Activated naive CD4-positive, alpha-beta T cell treated with anti-CD3 and anti-CD28 coated beads, Interleukin-2, amount 50 U/mL, for 72 hours (primary cell): ENCODE results near the gene XKR7. TPM values are rescaled to one million over a fixed set of nuclear protein-coding genes. Genes with fewer than 3 reads are reported as not detected.
A peak's percentile ranks its signal among the peaks of the same experiment; 100 is the strongest.
"Not testable (repeated sequence)": the region's sequence is repeated elsewhere in the genome, so short reads cannot be mapped to it uniquely, and the experiment has no call there.

Experiments used
- ATAC-seq, 2 donors: fragments of 150-1000 bp; cut with Tn5 transposase; 2 replicates each; pipeline ENCODE4 v1.10.0; 2021; ENCODE audit warnings: mild to moderate bottlenecking in 2 of 2, moderate library complexity in 2 of 2
- DNase-seq, 2 donors: peaks; one replicate each; pipeline ENCODE4 v3.0.0; 2021 to 2022; ENCODE audit warnings: low spot score in 2 of 2
- H3K27ac Mint-ChIP-seq, 2 donors: one replicate each; pipeline ENCODE4 v1.8.0; 2022; ENCODE audit warnings: mild to moderate bottlenecking in 2 of 2, mixed read lengths in 2 of 2
- H3K36me3 Mint-ChIP-seq, 2 donors: one replicate each; pipeline ENCODE4 v1.8.0; 2022; ENCODE audit warnings: mixed read lengths in 2 of 2
- H3K9me3 Mint-ChIP-seq, 2 donors: one replicate each; pipeline ENCODE4 v1.8.0; 2022; ENCODE audit warnings: mixed read lengths in 2 of 2
- total RNA-seq, 2 donors: library from RNA; stranded (reverse); gene quantifications; one replicate each; pipeline ENCODE4 v1.2.3, GENCODE V29; 2022

The XKR7 gene, protein sequence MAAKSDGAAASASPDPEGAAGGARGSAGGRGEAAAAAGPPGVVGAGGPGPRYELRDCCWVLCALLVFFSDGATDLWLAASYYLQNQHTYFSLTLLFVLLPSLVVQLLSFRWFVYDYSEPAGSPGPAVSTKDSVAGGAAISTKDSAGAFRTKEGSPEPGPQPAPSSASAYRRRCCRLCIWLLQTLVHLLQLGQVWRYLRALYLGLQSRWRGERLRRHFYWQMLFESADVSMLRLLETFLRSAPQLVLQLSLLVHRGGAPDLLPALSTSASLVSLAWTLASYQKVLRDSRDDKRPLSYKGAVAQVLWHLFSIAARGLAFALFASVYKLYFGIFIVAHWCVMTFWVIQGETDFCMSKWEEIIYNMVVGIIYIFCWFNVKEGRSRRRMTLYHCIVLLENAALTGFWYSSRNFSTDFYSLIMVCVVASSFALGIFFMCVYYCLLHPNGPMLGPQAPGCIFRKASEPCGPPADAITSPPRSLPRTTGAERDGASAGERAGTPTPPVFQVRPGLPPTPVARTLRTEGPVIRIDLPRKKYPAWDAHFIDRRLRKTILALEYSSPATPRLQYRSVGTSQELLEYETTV
- under 1 TPM in 1 of 2 donors, not detected in 1; 0.09 TPM for total RNA-seq

DNA sequence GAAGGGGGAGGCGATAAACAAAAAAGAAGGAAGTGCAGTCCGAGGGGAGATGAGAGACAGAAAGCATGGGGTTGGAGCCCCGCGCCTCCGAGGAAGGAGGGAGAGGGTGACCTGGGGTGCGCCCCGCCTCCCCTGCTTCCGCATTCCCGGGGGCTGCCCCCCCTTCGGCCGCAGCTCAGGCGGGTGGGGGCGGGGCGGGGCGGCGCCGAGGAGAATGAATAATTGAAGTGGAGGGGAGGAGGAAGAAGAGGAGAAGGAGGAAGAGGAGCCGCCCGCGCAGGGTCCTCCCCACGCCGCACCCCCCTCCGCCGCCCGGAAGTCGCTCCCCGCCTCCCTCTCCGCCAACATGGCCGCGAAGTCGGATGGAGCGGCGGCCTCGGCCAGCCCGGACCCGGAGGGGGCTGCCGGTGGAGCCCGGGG is at the start of gene XKR7:
XKR7 (plus strand) TSS at position 322 of the 420 bp plus-strand sequence; CDS start at position 347, 25 bp downstream.
- Mint-ChIP-seq H3K27ac (no peak within 1 kb of the TSS), H3K9me3 (no peaks in the 10 kb centered on the region), H3K36me3 (no peaks in the 10 kb centered on the region)
- DNase-seq (no peak), ATAC-seq (peak; percentile 50 to 73)

DNA sequence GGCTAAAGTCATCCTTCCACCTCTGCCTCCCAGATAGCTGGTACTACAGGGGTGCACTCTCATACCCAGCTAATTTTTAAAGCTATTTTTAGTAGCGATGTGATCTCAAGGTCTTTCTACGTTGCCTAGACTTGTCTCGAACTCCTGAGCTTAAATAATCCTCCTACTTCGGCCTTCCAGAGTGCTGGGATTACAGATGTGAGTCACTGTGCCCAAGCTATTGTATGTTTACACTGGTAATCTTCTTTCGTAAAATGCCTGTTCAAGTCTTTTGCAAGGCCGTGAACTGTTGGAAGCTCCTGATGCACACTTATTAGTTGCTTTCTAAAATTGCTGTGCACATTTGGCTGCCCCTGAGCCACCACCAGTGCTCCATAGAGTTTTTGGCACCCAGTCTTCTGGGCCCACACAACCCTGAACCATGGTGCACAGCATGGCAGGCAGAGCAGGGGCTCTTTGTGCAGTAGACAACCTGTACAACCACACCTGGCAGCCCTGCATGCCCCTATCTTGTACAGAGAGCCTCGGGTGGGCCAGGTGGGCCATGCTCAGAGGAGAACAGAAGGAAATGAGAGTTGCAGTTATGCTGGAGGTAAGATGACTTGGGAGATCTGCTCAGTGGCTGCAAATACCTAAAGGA is 49.4 kb upstream of the XKR7 start:
- no peaks in the 10 kb centered on the region for H3K9me3 Mint-ChIP-seq
- ATAC-seq (no peak), DNase-seq (no peak)
- H3K36me3 Mint-ChIP-seq = no peaks in the 10 kb centered on the region
- H3K27ac Mint-ChIP-seq = peak overlapping the region in 1 of 2 donors; percentile 51

DNA sequence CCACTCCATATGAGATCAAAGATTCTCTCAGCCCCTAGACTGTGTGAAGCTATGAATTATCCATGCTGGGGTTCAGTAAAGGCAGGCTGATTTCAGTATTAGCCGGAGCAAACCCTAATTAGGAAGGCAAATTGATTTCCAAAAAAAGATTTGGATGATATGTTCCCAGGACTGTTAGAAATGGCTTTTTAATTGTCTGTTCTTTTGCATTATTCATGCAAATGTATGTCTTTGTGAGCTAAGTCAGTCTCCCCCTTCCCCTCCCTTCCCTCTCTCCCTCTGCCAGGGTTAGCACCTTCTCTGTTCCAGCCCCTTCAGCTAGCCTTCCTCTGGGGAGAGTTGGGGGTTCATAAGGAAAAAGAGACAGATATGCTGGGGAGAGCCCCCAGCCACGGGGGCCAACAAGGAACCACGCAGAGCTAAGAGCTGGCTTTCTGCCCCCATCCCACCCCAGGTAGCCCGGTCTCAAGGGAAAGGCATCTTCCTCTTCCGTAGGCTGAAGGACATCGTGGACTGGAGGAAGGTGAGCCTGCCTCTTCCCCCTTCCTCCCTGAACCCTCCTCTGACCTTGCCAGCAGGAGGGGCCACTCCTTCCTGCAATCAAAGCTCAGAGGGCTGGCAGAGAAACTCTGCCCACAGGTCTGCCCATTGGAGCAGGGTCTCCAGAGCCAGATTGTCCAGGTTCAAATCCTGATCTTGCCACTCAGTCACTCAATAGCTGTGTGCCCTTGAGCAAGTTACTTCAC is 48.4 kb upstream of the XKR7 start:
- no peak for DNase-seq
- Mint-ChIP-seq H3K36me3 (no peaks in the 10 kb centered on the region), H3K27ac (no peak overlapping the region), H3K9me3 (no peaks in the 10 kb centered on the region)
- ATAC-seq = no peak

DNA sequence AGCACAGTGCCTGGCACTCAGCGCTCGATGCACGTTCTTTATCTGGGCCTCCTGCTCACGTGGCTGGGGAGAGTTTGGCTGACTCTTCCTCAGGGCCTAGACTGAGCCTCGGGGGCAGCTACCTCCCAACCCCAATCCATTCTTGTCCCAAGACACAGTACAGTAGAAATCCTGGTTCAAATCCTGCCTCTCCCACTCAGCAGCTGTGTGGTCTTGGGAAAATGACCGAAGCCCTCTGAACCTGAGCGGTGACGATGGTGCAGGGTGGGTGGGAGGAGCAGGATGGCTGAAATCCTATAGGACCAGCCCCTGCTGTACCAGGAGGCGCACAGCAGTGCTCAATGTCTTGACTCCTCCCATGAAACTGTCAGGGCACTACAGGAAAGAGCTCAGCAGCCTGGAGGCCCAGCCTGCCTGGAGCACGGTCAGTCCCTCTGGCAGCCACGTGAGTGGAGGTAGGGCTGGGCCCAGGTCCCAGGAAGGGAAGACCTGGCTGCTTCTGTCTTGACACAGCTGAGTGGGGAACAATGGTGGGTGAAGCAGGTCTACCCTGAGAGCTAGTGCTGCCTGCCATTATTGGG is 47.6 kb upstream of the XKR7 start:
- DNase-seq (no peak), ATAC-seq (no peak)
- Mint-ChIP-seq H3K36me3 (no peaks in the 10 kb centered on the region), H3K27ac (no peak overlapping the region), H3K9me3 (no peaks in the 10 kb centered on the region)

DNA sequence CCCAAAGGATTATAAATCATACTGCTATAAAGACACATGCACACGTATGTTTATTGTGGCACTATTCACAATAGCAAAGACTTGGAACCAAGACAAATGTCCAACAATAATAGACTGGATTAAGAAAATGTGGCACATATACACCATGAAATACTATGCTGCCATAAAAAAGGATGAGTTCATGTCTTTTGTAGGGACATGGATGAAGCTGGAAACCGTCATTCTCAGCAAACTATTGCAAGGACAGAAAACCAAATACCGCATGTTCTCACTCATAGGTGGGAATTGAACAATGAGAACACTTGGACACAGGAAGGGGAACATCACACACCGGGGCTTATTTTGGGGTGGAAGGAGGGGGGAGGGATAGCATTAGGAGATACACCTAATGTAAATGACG is 46.5 kb upstream of the XKR7 start:
- H3K27ac Mint-ChIP-seq, DNase-seq, ATAC-seq, H3K9me3 Mint-ChIP-seq, H3K36me3 Mint-ChIP-seq: not testable (repeated sequence)

DNA sequence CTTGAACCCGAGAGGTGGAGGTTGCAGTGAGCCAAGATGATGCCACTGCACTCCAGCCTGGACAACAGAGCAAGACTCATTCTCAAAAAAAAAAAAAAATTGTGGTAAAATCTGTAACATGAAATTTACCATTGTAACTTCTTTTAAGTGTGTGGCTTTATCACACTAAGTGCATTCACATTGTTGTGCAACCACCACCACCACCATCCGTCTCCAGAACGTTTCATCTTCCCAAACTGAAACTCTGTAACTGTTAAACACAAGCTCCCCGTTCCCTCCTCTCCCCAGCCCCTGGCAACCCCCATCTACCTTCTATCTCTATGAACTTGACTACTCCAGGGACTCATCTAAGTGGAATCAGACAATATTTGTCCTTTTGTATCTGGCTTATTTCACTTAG is 45.8 kb upstream of the XKR7 start:
- DNase-seq = no peak
- no peak for ATAC-seq

DNA sequence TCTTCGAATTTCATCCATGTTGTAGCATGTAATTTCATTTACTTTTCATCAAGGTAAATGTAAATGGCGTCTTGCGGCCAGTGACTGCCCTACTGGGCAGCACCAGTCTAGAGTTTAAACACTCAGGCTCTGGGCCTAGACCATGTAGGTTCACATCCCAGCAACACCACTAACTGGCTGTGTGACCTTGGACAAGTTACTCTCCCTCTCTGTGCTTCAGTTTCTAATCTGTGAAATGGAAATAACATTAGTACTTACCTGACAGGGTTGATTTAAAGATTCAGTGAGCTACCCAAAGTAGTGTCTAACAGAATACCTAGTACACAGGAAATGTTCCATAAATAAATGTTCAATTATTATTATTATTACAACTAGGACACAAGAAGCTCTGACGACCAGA is 45.4 kb upstream of the XKR7 start:
- Mint-ChIP-seq H3K9me3 (no peaks in the 10 kb centered on the region), H3K36me3 (no peaks in the 10 kb centered on the region), H3K27ac (no peak overlapping the region)
- no peak for ATAC-seq
- DNase-seq = no peak

More for the DNA sequence above, 45.8 kb upstream of the XKR7 start:
- H3K9me3 Mint-ChIP-seq = no peaks in the 10 kb centered on the region
- no peak overlapping the region for H3K27ac Mint-ChIP-seq
- H3K36me3 Mint-ChIP-seq = no peaks in the 10 kb centered on the region

DNA sequence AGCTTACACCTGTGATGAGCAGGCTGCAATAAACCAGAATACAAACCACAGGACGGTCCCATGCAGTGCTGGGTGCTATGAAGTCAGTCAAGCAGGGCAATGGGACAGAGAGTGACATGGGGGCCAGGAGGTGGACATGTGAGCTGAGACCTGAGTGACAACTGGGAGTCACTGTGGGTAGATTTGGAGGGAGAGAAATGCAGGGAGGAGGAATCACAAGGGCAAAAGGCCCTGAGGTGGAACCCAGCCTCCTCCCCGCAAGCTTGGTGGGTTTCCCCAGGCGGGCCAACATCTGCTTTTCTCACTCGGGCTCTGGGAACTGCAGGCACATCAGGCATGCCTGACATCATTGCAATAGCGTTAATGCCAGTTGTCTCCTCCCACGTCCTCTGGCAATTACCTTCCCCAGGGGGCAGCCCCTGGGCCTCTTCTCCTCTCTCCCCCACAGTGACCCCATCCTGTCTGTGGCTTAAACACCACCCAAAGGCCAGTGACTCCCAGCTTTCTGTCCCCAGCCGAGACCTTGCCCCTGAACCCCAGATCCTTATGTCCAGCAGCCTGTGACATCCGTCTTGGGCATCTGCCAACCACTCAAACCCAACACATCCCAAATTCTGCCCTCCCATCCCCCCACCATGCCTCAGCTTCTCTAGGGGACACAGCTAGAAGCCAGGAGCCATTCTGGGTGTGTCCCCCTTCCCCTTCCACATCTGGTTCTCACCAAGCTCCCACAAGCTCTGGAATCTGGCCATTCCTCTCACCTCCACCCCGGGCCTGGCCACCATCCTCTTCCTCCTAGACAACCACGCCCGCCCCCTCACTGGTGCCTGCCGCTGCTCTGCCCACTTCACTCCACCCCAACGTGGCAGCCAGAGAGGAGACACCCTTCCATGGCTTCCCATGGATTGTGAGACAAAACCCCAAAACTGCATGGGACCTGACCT is 44.3 kb upstream of the XKR7 start:
- Mint-ChIP-seq H3K36me3 (no peaks in the 10 kb centered on the region), H3K27ac (peak overlapping the region in 1 of 2 donors; percentile 0), H3K9me3 (no peaks in the 10 kb centered on the region)
- DNase-seq (no peak), ATAC-seq (peak in 1 of 2 donors; percentile 63)

DNA sequence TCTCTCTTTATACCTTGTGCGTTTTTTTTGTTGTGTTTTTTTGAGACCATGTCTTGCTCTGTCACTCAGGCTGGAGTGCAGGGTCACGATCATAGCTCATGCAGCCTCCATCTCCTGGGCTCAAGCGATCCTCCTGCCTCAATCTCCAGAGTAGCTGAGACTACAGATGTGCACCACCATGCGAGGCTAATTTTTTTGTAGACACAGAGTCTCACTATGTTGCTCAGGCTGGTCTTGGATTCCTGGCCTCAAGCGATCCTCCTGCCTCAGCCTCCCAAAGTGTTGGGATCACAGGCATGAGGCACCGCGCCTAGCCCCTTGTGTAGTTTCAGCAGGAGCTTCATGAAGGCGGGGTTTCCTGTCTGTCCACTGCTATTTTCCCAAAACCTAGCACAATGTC is 43.4 kb upstream of the XKR7 start:
- no peak overlapping the region for H3K27ac Mint-ChIP-seq
- no peak for DNase-seq
- ATAC-seq = no peak
- no peaks in the 10 kb centered on the region for H3K36me3 Mint-ChIP-seq
- no peaks in the 10 kb centered on the region for H3K9me3 Mint-ChIP-seq

DNA sequence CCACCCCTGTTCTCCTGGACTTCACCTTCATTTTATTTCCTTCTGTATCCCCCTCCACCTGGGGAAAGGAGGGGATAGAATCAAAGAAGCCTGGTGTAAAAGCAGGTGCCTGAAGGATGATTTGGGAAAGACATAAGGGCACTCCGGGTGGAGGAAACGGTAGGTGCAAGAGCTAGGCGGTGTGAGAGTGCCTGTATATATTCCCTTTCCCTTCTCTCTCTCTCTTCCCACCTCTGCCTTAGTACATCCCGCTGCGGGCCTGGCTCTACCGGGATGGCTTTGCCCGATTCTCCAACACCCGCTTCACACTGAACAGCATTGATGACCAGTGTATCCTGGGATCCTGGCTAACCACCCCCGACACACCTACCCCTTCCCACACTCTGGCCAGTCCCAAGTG is 42.3 kb upstream of the XKR7 start:
- Mint-ChIP-seq H3K27ac (peak overlapping the region in 1 of 2 donors; percentile 70), H3K9me3 (no peaks in the 10 kb centered on the region), H3K36me3 (no peaks in the 10 kb centered on the region)
- DNase-seq (no peak), ATAC-seq (no peak)

DNA sequence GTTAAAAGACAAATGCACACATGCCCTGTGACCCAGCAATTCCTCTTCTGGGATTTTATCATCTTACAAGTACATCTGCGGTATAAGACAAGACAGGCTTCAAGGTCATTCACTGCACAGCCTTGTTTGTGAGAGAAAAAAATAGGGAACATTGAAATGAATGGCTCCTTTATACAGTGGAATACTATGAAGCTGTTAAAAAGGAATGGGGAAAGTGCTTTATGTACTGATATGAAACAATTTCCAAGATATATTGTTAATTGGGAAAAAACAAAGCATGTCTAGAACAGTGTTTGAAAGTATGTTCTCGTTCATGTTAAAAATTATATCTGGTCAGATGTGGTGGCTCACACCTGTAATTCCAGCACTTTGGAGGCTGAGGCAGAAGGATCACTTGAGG is 41.5 kb upstream of the XKR7 start:
- DNase-seq (no peak), ATAC-seq (no peak)
- no peaks in the 10 kb centered on the region for H3K9me3 Mint-ChIP-seq
- no peaks in the 10 kb centered on the region for H3K36me3 Mint-ChIP-seq
- no peak overlapping the region for H3K27ac Mint-ChIP-seq

DNA sequence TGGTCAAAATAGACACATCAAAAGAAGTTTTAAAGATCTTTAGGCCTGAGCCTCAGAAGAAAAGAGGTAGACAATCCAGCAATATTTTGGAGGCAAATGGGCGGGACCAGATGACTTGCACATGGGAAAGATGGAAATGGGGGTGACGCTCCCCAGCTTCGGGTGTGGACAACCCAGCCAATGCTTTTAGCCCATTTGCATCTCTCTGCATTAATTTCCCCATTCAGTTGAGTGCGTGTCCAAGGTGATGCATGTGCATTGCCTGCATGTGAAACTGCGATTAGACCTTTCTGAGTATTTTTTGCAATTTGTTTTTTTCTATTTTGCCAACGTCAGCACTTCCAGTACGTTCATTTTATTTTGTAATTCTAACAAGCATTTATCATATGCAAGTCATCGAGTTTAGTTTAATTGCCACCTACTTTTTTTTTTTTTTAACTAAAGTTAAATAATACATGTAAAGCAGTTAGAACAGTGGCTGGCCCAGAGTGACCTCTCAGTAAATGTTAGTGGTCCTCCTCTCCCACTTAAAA is 40.3 kb upstream of the XKR7 start:
- DNase-seq (no peak), ATAC-seq (no peak)
- H3K36me3 Mint-ChIP-seq = no peaks in the 10 kb centered on the region
- no peak overlapping the region for H3K27ac Mint-ChIP-seq
- no peaks in the 10 kb centered on the region for H3K9me3 Mint-ChIP-seq

DNA sequence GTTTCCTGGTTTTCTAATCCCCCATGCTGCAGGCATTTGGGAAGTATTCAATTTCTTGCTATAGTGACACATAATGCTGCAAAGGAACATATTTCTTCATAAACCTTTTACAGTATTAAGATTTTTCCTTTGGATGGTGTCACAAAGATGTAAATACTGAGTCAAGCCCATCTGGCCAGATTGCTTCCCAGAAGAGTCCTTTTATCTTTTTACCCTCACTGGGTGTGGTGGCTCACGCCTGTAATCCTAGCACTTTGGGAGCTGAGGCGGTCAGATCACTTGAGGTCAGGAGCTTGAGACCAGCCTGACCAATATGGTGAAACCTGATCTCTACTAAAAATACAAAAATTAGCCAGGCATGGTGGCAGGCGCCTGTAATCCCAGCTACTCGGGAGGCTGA is 38.3 kb upstream of the XKR7 start:
- not testable (repeated sequence) for H3K36me3 Mint-ChIP-seq, H3K9me3 Mint-ChIP-seq, ATAC-seq, DNase-seq, H3K27ac Mint-ChIP-seq

DNA sequence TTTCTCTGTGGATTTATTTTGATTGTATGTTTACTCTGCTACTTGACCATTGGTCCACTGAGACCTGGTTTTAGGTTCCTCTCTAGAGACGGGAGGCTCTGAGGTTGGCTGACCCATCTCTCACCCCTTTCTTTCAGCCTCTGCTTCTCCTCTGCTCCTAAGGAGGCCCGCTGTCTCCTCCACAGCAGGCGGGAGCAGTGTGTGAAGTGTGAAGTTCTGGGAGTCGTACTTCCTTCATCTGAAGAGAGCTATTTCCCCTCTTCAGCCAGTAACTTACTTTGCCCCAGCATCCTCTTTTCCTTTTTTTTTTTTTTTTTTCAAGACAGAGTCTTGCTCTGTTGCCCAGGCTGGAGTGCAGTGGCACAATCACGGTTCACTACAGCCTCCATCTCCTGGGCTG is 37.2 kb upstream of the XKR7 start:
- Mint-ChIP-seq H3K27ac (no peak overlapping the region), H3K36me3 (no peaks in the 10 kb centered on the region), H3K9me3 (no peaks in the 10 kb centered on the region)
- ATAC-seq = no peak
- no peak for DNase-seq

DNA sequence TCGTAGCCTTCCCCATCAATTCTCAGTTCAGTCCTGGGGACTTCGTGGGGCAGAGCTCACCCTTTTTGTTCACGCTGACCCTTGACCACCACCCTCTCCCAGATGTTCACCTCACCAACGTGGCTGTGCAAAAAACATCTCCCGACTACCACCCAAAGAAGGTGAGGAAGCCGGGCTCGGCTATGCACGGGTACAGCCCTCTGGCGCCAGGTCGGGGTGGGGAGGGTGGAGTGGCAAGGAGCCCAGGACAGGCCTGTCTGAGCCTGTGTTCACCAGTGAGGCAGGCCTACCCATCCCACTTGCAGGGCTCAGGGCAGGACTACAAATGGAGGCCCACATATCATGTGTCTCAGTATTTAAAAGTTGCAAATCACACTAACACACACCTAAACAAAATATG is 34.3 kb upstream of the XKR7 start:
- no peak for ATAC-seq

More for the DNA sequence above, 34.3 kb upstream of the XKR7 start:
- Mint-ChIP-seq H3K9me3 (no peaks in the 10 kb centered on the region), H3K27ac (no peak overlapping the region), H3K36me3 (no peaks in the 10 kb centered on the region)
- no peak for DNase-seq
